Right ventricle myocardium superior (tissue), 1 donor: Measurements from ENCODE around the gene LRWD1. TPM values are rescaled to one million over a fixed set of nuclear protein-coding genes. Genes with fewer than 3 reads are reported as not detected.
"Not testable (repeated sequence)": the region's sequence is repeated elsewhere in the genome, so short reads cannot be mapped to it uniquely, and the experiment has no call there.

Experiments used
- ATAC-seq: fragments of 200-7000 bp; cut with Tn5 transposase; one replicate; pipeline ENCODE4 v1.9.1; 2020; ENCODE audit warnings: mild to moderate bottlenecking; ENCODE audit not compliant: poor library complexity
- DNase-seq: peaks from one replicate; pipeline ENCODE4 v3.0.0-alpha.2; 2020
- intact Hi-C: fragments of 100-400 bp; cut with DNase I; formaldehyde crosslinking; loops from one replicate; pipeline ENCODE4 v1.11.2; 2022
- total RNA-seq: library from RNA; stranded (reverse); fragmentation: NEBNext Ultra II Directional; extraction: Animal tissue kit (Norgen Biotek cat#: 25700); gene quantifications from one replicate; pipeline ENCODE4 v1.2.1, GENCODE V29; 2021
- donor health status: DM: no; HTN: yes; CAD: no; lungs with severe emphysema.

Gene LRWD1
- total RNA-seq, 1 donor from 2014 or later, result 9.7 TPM

DNA sequence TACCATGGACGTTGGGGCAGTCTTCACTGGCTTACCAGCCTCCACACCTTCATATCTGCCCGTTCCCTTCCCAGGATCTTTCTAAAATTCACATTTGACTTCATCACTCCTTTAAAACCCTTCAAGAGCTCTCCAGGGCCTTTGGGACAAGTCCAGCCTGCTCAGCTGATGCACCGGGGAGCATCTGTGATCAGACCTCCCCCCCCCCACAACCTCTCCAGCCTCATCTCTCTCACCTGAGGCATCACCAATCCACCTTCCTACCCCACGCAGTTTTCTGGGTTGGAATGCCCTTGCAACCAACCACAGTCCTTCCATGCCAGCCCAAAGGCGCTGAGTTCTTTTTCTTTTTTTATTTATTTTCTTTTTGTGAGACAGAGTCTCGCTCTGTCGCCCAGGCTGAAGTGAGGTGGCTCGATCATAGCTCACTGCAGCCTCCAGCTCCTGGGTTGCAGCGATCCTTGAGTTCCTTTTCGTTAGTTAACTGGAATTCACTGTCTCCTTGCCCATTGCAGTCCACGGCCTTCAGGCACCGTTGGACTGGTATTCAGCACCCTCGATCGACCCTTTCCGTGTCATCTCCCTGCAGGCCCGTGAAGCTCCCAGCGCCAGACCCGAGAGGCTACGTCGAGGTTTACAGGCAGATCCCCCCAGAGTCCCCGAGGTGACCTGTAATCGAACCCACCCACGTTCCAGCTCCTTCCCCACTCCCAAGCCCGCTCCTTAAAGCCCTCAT lies 775 bp upstream of the LRWD1 start:
- ATAC-seq (peak; percentile 2), DNase-seq (no peak)
- intact Hi-C loops, result no loop called here

GRCh38 chr7:102466097-102466496 lies 1.3 kb downstream of the LRWD1 start:
- ATAC-seq (no peak), DNase-seq (no peak)
- intact Hi-C loops, result no loop called here

DNA sequence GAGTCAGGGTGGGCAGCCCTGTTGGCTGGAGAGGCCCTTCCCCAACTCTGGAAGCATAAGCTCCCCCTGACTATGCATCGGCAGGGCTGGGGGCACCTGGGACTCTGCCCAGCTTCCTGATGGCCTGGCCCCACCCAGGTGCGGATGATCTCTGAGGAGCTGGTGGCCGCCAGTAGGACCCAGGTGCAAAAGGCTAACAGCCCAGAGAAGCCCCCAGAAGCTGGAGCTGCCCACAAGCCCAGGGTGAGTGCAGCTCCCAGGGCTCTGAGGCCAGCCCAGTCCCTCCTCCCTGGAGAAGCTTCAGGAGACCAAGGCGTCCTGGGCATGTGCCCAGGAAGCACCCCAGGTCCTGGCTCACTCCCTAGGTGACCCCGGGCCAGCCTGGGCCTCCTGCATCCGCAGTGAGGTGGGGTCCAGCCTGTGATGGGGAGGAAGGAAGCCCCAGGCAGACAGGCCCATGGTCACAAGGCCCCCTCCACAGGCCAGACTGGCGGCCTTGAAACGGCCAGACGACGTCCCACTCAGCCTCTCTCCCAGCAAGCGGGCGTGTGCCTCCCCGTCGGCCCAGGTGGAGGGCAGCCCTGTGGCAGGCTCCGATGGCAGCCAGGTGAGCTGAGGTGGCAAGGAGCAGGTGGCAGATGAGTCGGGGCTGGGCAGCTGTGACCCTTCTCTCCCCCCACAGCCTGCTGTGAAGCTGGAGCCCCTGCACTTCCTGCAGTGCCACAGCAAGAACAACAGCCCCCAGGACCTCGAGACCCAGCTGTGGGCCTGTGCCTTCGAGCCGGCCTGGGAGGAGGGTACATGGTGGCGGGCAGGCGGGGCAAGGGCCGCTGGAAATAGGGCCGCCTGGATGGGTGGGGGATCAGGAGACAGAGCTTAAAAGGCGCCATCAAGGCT lies 3.0 kb downstream of the LRWD1 start:
- no peak for DNase-seq
- no peak for ATAC-seq
- intact Hi-C loops, result no loop called here

DNA sequence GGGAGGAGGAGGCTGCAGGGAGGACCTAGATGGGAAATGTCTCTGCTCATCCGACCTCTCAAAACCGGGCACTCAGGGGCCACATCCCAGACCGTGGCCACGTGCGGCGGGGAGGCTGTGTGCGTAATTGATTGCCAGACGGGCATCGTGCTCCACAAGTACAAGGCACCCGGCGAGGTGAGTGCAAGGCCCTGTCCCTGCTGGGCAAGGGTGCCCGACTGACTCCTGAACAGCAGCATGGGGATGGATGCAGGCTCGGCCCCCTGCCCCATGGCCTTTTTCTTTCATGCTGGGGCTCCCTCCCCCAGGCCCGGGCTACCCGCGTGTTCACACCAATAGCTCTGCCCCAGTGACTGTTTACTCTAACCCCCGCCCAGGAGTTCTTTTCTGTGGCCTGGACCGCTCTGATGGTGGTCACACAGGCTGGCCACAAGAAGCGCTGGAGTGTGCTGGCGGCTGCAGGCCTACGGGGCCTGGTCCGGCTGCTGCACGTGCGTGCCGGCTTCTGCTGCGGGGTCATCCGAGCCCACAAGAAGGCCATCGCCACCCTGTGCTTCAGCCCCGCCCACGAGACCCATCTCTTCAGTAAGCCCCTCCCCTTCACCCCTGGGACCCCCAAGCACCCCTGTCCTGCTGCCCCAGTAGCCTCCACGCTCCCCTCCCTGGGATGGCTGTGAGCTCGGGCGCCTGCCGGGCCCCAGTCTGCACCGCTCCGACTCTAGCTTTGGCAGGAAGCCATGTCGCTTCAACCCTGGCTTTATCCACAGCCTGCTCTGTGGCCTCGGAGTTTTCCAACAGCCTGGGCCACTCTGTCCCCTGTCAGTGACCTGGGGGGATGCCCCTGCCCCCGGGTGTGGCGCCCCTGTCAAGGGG lies 3.9 kb downstream of the LRWD1 start:
- DNase-seq (no peak), ATAC-seq (no peak)
- intact Hi-C loops, result no loop called here

DNA sequence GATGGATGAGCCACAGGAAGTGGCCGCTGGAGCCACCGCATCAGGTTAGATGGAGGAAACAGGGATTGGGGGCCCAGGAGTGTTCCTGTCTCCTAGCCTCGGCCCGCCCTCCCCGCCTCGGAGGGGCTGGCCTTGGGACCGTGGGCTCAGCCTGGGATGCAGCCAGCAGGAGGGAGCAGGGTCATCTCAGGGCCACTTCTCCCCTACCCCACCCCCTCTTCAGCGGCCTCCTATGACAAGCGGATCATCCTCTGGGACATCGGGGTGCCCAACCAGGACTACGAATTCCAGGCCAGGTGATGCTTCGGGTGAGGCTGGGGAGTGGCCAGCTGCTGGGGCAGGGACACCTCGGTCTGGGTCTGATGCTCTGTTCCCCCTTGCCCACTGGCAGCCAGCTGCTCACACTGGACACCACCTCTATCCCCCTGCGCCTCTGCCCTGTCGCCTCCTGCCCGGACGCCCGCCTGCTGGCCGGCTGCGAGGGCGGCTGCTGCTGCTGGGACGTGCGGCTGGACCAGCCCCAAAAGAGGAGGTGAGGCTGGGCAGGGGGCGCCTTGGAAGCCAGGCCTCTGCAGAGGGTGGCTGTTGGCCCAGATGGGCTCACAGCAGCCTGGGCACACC lies 4.7 kb downstream of the LRWD1 start:
- no peak for ATAC-seq
- intact Hi-C loops, result no loop called here
- DNase-seq, result peak; percentile 39

- intact Hi-C loops, result no loop called here
- ATAC-seq (no peak), DNase-seq (peak; percentile 45)
These were observed 5.4 kb downstream of the LRWD1 start for GRCh38 chr7:102469972-102470825.

- peak; percentile 30 for DNase-seq
- intact Hi-C loops, result no loop called here
- ATAC-seq, result no peak
These were observed 7.0 kb downstream of the LRWD1 start for GRCh38 chr7:102471791-102472125.

DNA sequence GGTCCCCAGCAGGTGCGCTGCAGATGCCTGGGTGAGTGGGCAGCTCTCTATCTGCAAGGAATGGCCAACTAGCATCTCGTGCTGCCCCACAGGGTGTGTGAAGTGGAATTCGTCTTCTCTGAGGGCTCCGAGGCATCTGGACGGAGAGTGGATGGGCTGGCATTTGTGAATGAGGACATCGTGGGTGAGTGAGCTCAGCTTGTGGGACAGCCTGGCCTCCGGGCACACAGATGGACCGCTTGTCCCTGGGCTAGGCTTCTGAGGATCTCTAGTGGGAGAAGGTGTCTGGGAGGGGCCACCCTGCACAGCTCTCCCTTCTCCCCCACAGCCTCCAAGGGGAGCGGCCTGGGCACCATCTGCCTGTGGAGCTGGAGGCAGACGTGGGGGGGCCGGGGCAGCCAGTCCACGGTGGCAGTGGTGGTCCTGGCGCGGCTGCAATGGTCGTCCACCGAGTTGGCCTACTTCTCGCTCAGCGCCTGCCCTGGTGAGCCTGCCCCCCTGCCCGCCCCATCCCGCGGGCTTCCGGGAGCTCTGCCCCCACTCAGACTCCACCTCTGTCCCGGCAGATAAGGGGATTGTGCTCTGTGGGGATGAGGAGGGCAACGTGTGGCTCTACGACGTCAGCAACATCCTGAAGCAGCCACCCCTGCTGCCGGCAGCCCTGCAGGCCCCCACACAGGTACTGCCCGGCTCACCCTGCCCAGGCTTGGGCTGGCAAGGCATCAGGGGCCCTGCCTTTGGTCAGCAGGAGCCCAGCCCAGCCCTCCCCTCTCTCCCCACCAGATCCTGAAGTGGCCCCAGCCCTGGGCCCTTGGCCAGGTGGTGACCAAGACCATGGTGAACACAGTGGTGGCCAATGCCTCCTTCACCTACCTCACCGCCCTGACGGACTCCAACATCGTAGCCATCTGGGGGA lies 7.6 kb downstream of the LRWD1 start:
- DNase-seq (peak; percentile 29), ATAC-seq (no peak)

DNA sequence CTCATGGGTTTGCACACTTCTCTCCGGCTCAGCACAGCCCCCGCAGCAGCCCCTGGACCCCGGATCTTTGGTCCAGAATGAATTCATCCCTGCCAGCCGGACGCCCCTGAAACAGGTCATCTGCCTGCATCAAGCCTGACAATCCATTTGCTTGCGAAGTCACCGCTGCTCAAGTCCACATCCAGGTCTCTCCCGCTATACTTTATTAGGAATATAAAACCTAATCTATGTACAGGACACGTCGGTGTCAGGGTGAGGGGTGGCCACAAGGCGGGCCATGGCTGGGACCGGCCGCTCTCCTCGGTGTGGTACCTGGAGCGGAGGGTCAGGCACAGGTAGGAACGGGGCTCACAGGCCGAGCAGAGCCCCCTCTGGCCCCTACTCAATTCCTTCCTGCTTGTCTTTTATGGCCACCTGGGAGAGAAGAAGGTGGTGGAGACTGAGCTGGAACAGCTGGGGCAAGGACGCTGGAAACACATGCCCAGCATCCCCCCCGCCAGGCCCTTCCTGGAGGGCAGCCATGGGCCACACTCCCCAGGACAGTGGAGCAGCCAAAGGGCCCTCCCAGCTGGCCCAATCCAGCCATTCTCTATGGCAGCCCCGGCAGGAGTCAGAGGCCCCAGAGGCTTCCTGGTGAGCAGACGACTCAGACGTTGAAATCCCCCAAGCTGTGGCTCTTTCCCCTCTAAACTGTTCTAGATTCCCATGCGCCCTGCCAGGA lies 8.6 kb downstream of the LRWD1 start:
- intact Hi-C loops, result no loop called here
- DNase-seq (peak; percentile 16), ATAC-seq (no peak)

More for the DNA sequence above, 7.6 kb downstream of the LRWD1 start:
- intact Hi-C loops, result no loop called here

DNA sequence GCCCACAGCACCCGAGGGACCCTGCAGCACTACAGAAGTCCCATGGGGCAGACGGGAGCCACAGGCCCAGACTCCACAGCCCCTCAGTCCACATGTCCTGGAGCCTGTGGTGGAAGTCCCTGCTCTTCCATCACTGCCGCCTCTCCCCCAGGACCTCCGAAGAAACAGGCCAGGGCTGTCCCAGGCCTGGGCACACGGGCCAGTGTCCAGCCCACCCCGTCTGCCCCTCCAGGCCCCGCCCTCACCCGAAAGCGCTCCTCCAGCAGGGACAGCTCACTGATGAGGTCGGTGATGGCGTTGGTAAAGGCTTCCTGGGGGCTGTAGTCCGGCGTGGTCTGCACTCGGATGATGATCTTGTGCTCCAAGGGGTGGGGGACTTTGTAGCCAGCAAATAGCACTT lies 9.3 kb downstream of the LRWD1 start:
- intact Hi-C loops, DNase-seq, ATAC-seq: not testable (repeated sequence)

GRCh38 chr7:102474736-102475435 lies 10.1 kb downstream of the LRWD1 start:
- intact Hi-C loops, ATAC-seq: not testable (repeated sequence)
- DNase-seq, result peak; percentile 15

DNA sequence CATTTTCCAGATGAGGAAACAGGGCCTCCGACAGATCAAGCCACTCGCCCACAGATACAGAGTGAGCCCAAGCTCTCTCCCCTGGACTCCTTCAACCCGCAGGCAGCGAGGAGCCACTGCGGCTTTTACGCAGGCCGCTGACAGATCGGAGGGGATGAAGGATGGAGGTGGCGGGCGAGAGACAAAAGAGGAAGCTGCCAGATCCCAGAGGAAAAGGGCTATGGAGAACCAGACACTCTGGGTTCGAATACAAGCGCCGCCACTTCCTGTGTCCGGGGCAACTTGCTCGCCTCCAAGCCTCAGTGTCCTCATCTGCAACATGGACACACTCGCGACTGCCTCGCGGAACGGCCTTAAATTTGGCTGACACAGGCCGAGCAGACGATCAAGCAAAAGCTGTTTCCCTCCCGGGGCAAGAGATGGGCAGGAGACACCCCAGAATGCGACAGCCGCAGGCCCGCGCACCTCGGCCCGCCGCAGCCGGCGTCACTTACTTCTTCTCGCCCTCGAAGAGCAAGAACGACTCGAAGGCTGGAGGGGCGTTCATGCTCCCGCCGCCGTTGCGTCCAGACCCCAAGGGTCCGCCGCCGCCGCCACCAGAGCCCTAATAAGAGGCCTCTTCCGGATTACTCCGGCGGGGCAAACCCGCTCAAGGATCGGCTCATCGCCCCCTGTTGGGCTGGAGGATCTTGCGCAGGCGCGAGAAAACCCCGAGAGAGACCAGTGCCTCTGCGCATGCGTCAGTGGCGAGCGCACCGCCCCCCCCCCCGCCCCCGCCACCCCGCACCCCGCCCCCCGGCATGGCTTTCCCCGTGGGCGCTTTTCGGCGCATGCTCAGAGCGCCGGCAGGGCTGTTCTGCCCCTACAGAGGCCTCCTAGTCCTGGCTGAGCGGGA lies 13.8 kb downstream of the LRWD1 start, which contains the start of gene POLR2J:
POLR2J (minus strand) TSS at position 609 of the 895 bp plus-strand sequence; CDS start at position 547, 62 bp downstream.
- intact Hi-C loops, result not testable (repeated sequence)
- ATAC-seq, result peak; percentile 97
- DNase-seq, result peak; percentile 96

DNA sequence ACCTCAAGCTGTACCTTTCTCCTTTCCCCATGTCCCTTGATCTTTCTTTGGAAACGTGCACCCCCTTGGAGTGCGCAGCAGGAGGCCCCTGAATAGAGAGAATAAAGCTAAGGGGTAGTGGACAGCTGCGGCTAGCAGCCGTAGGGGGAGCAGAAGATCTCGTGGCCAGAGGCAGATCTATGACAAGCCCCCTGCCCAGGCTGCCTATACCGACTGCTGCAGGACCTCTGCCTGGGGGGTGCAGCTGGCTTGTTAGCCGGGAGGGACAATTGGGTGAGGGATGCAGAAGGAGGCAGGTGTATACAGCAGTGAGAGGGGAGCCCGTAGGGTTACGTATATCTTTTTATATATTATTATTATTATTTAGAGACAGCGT lies 14.4 kb downstream of the LRWD1 start:
- ATAC-seq, result peak; percentile 33
- DNase-seq, intact Hi-C loops: not testable (repeated sequence)

GRCh38 chr7:102479982-102480637 lies 15.3 kb downstream of the LRWD1 start:
- ATAC-seq (peak; percentile 26), DNase-seq (peak; percentile 65)
- intact Hi-C loops, result not testable (repeated sequence)
